Measurements from ENCODE around the gene FAM107B.
"Not testable (repeated sequence)": the region's sequence is repeated elsewhere in the genome, so short reads cannot be mapped to it uniquely, and the experiment has no call there.

- not testable (repeated sequence) for TF ChIP-seq ZIC2 (tag by site-specific recombination; IDR thresholded peaks at IDR 0.05); FEZF1 (tag by site-specific recombination; IDR thresholded peaks at IDR 0.05); CTCF (tag by site-specific recombination; IDR thresholded peaks at IDR 0.05); ZNF626 (tag by site-specific recombination; IDR thresholded peaks at IDR 0.05); REST (tag by site-specific recombination; IDR thresholded peaks at IDR 0.05); YY1 (tag by site-specific recombination; IDR thresholded peaks at IDR 0.05); ZBTB44 (tag by site-specific recombination; IDR thresholded peaks at IDR 0.05); REPIN1 (tag by site-specific recombination; IDR thresholded peaks at IDR 0.05; ENCODE audit: low read depth); ZNF2 (tag by site-specific recombination; IDR thresholded peaks at IDR 0.05); GLI4 (tag by site-specific recombination; IDR thresholded peaks at IDR 0.05); ZNF121 (tag by site-specific recombination; IDR thresholded peaks at IDR 0.05); ZNF211 (tag by site-specific recombination; IDR thresholded peaks at IDR 0.05; ENCODE audit: low read depth)
Observed at GRCh38 chr10:14659137-14659536, 115.6 kb downstream of the FAM107B start.

All from HEK293 (cell line).